Measurements from ENCODE around the gene SLC52A3.

SLC52A3 gene

DNA sequence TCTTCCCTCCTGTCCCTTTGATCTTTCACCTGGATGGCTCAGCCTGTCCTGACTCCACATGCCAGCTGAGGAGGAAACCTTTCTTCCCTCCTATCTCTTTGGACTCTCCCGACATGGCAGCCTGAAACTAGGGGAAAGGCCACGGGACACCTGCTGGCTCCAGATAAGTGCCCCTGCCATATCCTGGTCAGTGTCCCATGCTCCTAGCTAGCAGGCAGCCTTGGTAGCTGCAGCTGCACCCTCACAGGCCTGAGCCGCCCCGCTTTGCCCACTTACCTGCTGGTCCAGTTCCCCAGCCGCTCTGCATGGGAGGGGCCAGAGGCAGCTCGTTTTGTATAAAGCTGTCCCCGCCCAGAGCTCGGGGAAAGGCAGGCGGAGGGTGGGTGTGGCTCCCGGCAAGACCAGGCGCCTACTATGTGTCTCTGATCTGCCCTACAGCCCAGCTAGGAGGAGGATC is 7.4 kb upstream of the SLC52A3 start:
- Histone ChIP-seq H2AFZ (ENCODE audit: insufficient read depth, low read length, poor library complexity) (no peak overlapping the region), H2BK120ac (ENCODE audit: insufficient read depth, low read length, poor library complexity) (no peak overlapping the region), H3K4me2 (ENCODE audit: low read length) (no peak overlapping the region), H2BK12ac (ENCODE audit: low read length) (no peak overlapping the region), H3K18ac (ENCODE audit: low read length) (no peak overlapping the region), H3K27me3 (ENCODE audit: insufficient read depth, low read length) (no peaks in the 10 kb centered on the region), H3K27ac (ENCODE audit: low read depth, low read length) (no peak overlapping the region), H4K12ac (ENCODE audit: low read depth, low read length) (no peak overlapping the region), H3K4me1 (ENCODE audit: control insufficient read depth in 1 of 2, insufficient read depth in 2 of 2, low read length in 2 of 2) (peaks cover 0 to 5% of the 10 kb centered on the region in 2 experiments), H3K36me3 (ENCODE audit: control insufficient read depth in 1 of 2, insufficient read depth in 2 of 2, low read length in 2 of 2) (no peaks in the 10 kb centered on the region), H3K9me3 (ENCODE audit: insufficient read depth, low read depth, low read length) (no peaks in the 10 kb centered on the region), H4K91ac (ENCODE audit: low read depth, low read length) (no peak overlapping the region), H3K9ac (ENCODE audit: low read length) (no peak overlapping the region), H3K4ac (ENCODE audit: low read depth, low read length) (no peak overlapping the region), H3K14ac (ENCODE audit: low read length) (no peak overlapping the region), H3K4me3 (ENCODE audit: low read depth, low read length) (no peak overlapping the region), H2BK5ac (ENCODE audit: low read depth, low read length, poor library complexity) (no peak overlapping the region), H3K79me2 (ENCODE audit: control insufficient read depth, insufficient read depth, low read length, poor library complexity) (no peaks in the 10 kb centered on the region), H4K8ac (ENCODE audit: low read depth, low read length) (no peak overlapping the region), H2AK5ac (ENCODE audit: low read length) (no peak overlapping the region), H3K79me1 (ENCODE audit: low read length) (no peaks in the 10 kb centered on the region), H3K23ac (ENCODE audit: low read length) (no peak overlapping the region)
- WGBS (ENCODE audit: extremely low coverage, insufficient coverage, insufficient read length), result no CpG with 5 or more reads among the region's 11 CpGs
- peak in 1 of 2 donors; percentile 12 for DNase-seq

DNA sequence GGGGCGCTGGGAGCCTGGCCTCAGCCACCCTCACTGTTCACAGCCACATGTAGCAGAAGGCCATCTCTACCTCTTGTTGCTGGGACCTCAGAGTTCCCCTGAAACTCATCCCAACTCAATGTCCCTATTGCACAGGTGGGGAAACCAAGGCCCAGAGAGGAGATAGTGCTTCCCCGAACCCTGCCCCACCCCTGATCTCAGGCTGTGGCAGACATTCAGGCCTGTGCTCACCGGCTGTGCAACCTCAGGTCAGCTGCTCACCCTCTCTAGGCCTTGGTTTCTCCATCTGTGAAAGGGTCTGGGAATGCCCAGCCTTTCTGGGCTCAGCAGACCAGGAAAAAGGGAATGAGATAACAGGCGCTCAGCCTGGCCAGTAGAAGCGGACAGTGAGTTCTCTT is 6.4 kb upstream of the SLC52A3 start:
- Histone ChIP-seq H3K9me3 (ENCODE audit: insufficient read depth, low read depth, low read length) (no peaks in the 10 kb centered on the region), H3K4me3 (ENCODE audit: low read depth, low read length) (no peak overlapping the region), H2AK5ac (ENCODE audit: low read length) (no peak overlapping the region), H2BK120ac (ENCODE audit: insufficient read depth, low read length, poor library complexity) (no peak overlapping the region), H3K23ac (ENCODE audit: low read length) (no peak overlapping the region), H3K36me3 (ENCODE audit: control insufficient read depth in 1 of 2, insufficient read depth in 2 of 2, low read length in 2 of 2) (no peaks in the 10 kb centered on the region), H3K79me1 (ENCODE audit: low read length) (no peaks in the 10 kb centered on the region), H2BK12ac (ENCODE audit: low read length) (no peak overlapping the region), H4K91ac (ENCODE audit: low read depth, low read length) (no peak overlapping the region), H3K14ac (ENCODE audit: low read length) (no peak overlapping the region), H4K12ac (ENCODE audit: low read depth, low read length) (no peak overlapping the region), H3K9ac (ENCODE audit: low read length) (no peak overlapping the region), H2BK5ac (ENCODE audit: low read depth, low read length, poor library complexity) (no peak overlapping the region), H2AFZ (ENCODE audit: insufficient read depth, low read length, poor library complexity) (no peak overlapping the region), H3K4me2 (ENCODE audit: low read length) (no peak overlapping the region), H4K8ac (ENCODE audit: low read depth, low read length) (no peak overlapping the region), H3K18ac (ENCODE audit: low read length) (no peak overlapping the region), H3K27me3 (ENCODE audit: insufficient read depth, low read length) (no peaks in the 10 kb centered on the region), H3K79me2 (ENCODE audit: control insufficient read depth, insufficient read depth, low read length, poor library complexity) (no peaks in the 10 kb centered on the region), H3K4ac (ENCODE audit: low read depth, low read length) (no peak overlapping the region), H3K27ac (ENCODE audit: low read depth, low read length) (no peak overlapping the region), H3K4me1 (ENCODE audit: control insufficient read depth in 1 of 2, insufficient read depth in 2 of 2, low read length in 2 of 2) (peaks cover 0 to 5% of the 10 kb centered on the region in 2 experiments)
- no peak for DNase-seq
- no CpG with 5 or more reads among the region's 5 CpGs for WGBS (ENCODE audit: extremely low coverage, insufficient coverage, insufficient read length)

DNA sequence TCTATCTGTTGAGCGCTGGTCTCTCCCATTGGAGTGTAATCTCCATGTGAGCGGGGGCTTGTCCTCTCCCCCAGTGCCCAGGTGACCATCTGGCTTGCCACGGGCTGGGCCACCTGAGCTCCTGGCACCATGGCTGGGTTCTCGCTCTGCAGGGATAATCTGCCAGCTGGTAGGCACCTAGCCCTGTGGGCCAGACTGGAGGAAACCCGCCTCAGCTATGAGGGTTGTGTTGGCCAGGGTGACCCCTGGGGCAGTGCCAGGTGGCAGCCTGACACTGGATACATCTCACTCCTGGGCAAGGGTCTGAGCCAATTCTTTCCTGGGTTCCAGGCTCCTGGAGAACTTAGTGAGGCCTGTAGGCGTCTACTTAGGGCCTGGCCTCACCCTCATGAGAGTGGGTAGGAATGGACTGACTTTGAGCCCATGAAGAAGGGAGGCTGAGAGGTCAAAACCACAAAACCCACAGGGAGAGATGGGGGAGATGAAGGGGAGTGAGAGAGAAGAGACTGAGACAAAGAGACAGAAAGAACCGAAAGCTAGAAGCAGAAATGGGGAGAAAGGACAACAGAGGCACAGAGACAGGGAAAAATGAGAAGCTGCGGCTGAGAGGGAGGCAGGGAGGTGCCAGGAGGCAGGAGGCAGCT is 5.8 kb upstream of the SLC52A3 start:
- H3K79me1 ChIP-seq (ENCODE audit: low read length), result no peaks in the 10 kb centered on the region
- no peak overlapping the region for H2BK5ac ChIP-seq (ENCODE audit: low read depth, low read length, poor library complexity)
- no peak overlapping the region for H2BK12ac ChIP-seq (ENCODE audit: low read length)
- no peak overlapping the region for H3K9ac ChIP-seq (ENCODE audit: low read length)
- no peak overlapping the region for H2BK120ac ChIP-seq (ENCODE audit: insufficient read depth, low read length, poor library complexity)
- H3K4ac ChIP-seq (ENCODE audit: low read depth, low read length), result no peak overlapping the region
- H3K9me3 ChIP-seq (ENCODE audit: insufficient read depth, low read depth, low read length), result no peaks in the 10 kb centered on the region
- no peak overlapping the region for H3K4me3 ChIP-seq (ENCODE audit: low read depth, low read length)
- no peak overlapping the region for H3K27ac ChIP-seq (ENCODE audit: low read depth, low read length)
- no peak overlapping the region for H2AFZ ChIP-seq (ENCODE audit: insufficient read depth, low read length, poor library complexity)
- no peak for DNase-seq
- no peaks in the 10 kb centered on the region for H3K27me3 ChIP-seq (ENCODE audit: insufficient read depth, low read length)
- H2AK5ac ChIP-seq (ENCODE audit: low read length), result no peak overlapping the region
- no peak overlapping the region for H4K8ac ChIP-seq (ENCODE audit: low read depth, low read length)
- no peak overlapping the region for H3K14ac ChIP-seq (ENCODE audit: low read length)
- no peaks in the 10 kb centered on the region for H3K36me3 ChIP-seq (ENCODE audit: control insufficient read depth in 1 of 2, insufficient read depth in 2 of 2, low read length in 2 of 2)
- H3K18ac ChIP-seq (ENCODE audit: low read length), result no peak overlapping the region
- H3K79me2 ChIP-seq (ENCODE audit: control insufficient read depth, insufficient read depth, low read length, poor library complexity), result no peaks in the 10 kb centered on the region
- WGBS (ENCODE audit: extremely low coverage, insufficient coverage, insufficient read length), result no CpG with 5 or more reads among the region's 8 CpGs
- H3K4me2 ChIP-seq (ENCODE audit: low read length), result no peak overlapping the region
- no peak overlapping the region for H3K23ac ChIP-seq (ENCODE audit: low read length)
- H4K12ac ChIP-seq (ENCODE audit: low read depth, low read length), result no peak overlapping the region
- H3K4me1 ChIP-seq (ENCODE audit: control insufficient read depth in 1 of 2, insufficient read depth in 2 of 2, low read length in 2 of 2), result peaks cover 0 to 5% of the 10 kb centered on the region in 2 experiments
- H4K91ac ChIP-seq (ENCODE audit: low read depth, low read length), result no peak overlapping the region

DNA sequence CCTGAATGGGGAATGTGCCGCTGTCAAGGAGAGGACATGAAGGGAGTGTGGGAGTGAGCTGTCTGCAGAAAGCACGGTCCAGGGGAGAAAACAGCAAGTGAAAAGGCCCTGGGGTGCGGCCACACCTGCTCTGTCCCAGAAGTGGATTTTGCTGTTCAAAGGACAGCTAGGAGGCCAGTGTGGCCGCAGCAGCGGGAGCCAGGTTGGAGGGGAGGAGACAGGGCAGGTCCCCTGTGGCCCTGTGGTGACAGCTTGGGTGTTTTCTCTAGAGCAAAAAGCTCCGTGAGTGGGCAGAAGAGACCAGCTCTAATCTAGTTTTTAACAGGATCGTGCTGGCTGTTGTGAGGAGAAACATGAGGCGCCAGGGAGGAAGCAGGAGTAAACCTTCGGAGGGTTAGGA is 4.5 kb upstream of the SLC52A3 start:
- no CpG with 5 or more reads among the region's 9 CpGs for WGBS (ENCODE audit: extremely low coverage, insufficient coverage, insufficient read length)
- H2BK12ac ChIP-seq (ENCODE audit: low read length), result no peak overlapping the region
- H3K36me3 ChIP-seq (ENCODE audit: control insufficient read depth in 1 of 2, insufficient read depth in 2 of 2, low read length in 2 of 2), result no peaks in the 10 kb centered on the region
- H4K8ac ChIP-seq (ENCODE audit: low read depth, low read length), result no peak overlapping the region
- no peak overlapping the region for H2BK5ac ChIP-seq (ENCODE audit: low read depth, low read length, poor library complexity)
- H3K4me2 ChIP-seq (ENCODE audit: low read length), result no peak overlapping the region
- no peak overlapping the region for H4K12ac ChIP-seq (ENCODE audit: low read depth, low read length)
- no peak overlapping the region for H3K9ac ChIP-seq (ENCODE audit: low read length)
- no peaks in the 10 kb centered on the region for H3K9me3 ChIP-seq (ENCODE audit: insufficient read depth, low read depth, low read length)
- H3K18ac ChIP-seq (ENCODE audit: low read length), result no peak overlapping the region
- H2AK5ac ChIP-seq (ENCODE audit: low read length), result no peak overlapping the region
- H3K14ac ChIP-seq (ENCODE audit: low read length), result no peak overlapping the region
- H3K4me1 ChIP-seq (ENCODE audit: control insufficient read depth in 1 of 2, insufficient read depth in 2 of 2, low read length in 2 of 2), result peaks cover 0 to 5% of the 10 kb centered on the region in 2 experiments
- no peak overlapping the region for H2AFZ ChIP-seq (ENCODE audit: insufficient read depth, low read length, poor library complexity)
- H3K27me3 ChIP-seq (ENCODE audit: insufficient read depth, low read length), result no peaks in the 10 kb centered on the region
- no peak for DNase-seq
- no peak overlapping the region for H3K23ac ChIP-seq (ENCODE audit: low read length)
- H3K4ac ChIP-seq (ENCODE audit: low read depth, low read length), result no peak overlapping the region
- no peak overlapping the region for H2BK120ac ChIP-seq (ENCODE audit: insufficient read depth, low read length, poor library complexity)
- no peaks in the 10 kb centered on the region for H3K79me2 ChIP-seq (ENCODE audit: control insufficient read depth, insufficient read depth, low read length, poor library complexity)
- no peaks in the 10 kb centered on the region for H3K79me1 ChIP-seq (ENCODE audit: low read length)
- H3K4me3 ChIP-seq (ENCODE audit: low read depth, low read length), result no peak overlapping the region
- H3K27ac ChIP-seq (ENCODE audit: low read depth, low read length), result no peak overlapping the region
- H4K91ac ChIP-seq (ENCODE audit: low read depth, low read length), result no peak overlapping the region
